Activated naive CD4-positive, alpha-beta T cell treated with Interleukin-2 at 50 U/mL for 16 hours (primary cell): ENCODE data around the gene ITGB3.
"Not testable (repeated sequence)": the region's sequence is repeated elsewhere in the genome, so short reads cannot be mapped to it uniquely, and the experiment has no call there.

Experiments used
- DNase-seq: peaks from one replicate; pipeline ENCODE4 v3.0.0-alpha.2; 2020

The ITGB3 gene

DNA sequence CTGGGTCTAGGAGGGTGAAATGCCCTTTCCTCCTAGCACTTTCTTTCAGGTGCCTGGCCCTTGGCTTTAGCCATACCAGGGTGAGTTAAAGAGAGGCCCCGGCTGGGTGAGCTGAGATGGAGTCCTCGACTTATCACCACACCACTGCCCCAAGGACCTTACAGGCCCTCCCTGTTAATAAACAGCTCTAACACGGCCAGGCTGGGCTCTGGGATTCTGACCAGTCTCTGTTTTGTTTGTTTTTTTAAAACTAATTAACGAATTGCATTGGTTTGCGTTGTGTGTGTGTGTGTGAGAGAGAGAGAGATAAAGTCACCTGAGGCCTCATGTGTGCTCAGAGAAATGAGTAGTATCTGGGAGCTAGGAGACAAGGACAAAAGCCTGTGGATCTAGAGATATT lies 30.2 kb upstream of the ITGB3 start:
- no peak for DNase-seq

DNA sequence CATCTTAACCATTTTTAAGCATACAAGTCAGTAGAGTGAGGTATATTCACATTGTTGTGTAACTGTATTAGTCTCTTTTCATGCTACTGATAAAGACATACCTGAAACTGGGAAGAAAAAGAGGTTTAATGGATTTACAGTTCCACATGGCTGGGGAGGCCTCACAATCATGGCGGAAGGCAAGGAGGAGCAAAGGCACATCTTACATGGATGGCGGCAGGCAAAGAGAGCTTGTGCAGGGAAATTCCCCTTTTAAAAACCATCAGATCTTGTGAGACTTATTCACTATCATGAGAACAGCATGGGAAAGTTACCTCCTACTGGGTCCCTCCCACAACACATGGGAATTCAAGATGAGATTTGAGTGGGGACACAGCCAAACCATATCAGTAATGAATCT lies 29.6 kb upstream of the ITGB3 start:
- DNase-seq: not testable (repeated sequence)

DNA sequence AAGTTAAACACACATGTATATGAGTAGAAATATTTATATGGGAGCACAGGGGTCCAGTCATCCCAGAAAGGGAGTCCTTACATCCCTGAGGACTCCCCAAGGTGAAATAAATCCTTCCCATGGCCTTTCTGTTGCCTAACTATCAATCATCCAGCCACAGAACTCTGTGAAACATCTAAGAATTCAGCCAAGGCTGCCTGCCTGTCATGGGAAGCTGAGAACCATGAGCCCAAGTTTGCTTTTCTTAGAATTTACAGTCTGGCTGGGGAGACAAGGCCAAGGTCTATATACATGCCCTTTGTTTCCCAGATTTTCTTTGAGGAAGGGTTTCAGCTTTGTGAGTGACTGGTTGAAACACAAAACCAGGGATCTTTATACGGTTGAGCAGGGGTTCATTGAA lies 28.7 kb upstream of the ITGB3 start:
- DNase-seq: no peak

- no peak for DNase-seq
These were observed 28.2 kb upstream of the ITGB3 start for GRCh38 chr17:47225436-47225858.

- no peak for DNase-seq
These were observed 27.5 kb upstream of the ITGB3 start for GRCh38 chr17:47225911-47226688.

GRCh38 chr17:47227862-47228261 lies 25.8 kb upstream of the ITGB3 start:
- no peak for DNase-seq

DNA sequence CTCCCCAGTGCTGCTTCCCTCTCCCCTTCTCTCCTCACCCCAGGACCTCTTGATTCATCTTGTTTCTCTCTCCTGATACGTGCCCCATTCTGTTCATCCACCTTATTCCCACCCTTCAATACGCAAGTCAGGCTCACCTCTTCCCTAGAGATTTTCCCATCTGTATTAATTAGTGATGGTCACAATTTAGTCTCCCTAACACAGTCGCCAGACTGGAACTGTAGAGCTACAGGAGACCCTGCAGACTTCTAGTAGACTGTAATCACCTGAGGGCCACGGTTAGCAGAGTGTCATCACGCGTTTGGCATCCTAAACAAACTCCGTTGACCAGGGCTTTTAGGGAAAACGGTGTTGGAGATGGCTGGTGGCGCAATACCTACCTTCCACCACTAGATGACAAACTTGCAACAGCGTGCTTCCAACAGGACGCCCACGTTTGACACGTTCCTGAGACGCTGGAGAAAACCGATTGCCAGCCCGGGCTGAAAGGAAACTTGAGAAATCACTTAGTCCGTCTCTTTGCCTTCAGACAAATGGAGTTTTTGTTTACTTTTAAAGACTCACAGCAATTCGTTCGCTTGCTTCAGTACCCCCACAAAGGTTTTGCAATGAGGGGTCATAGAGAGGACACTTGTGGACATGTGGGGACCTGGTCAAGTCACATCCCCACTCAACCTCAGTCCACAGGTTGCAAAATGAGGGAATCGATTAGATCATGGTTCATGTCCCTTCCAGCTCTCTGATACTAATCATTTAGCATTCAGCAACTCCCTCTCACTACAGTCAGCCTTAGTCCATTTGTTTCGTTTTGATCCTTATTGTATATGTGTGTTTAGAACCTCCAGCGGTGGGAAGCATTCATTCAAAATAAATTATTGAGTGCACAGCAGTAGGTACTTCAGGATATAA lies 23.8 kb upstream of the ITGB3 start:
- DNase-seq: peak; percentile 70

GRCh38 chr17:47230864-47231263 lies 22.8 kb upstream of the ITGB3 start:
- DNase-seq: no peak

DNA sequence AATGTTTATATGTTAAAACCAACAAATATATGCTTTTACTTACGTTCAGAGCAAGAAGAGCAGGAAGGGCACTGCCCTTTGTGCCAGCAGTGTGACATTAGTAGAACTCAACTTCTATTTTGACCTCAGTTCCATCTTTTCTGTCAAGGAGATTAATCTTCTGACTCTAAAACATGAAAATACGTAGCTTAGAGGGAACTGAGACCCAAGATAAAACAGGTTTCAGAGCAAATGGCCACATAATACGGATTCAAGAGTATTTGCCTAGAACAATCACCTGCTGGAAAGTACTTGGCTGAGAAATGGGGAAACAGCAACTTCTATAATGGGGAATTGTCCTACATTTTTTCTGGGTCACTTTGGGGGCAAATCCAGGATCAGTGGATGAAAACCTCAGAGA lies 22.3 kb upstream of the ITGB3 start:
- no peak for DNase-seq

- DNase-seq: no peak
These were observed 21.8 kb upstream of the ITGB3 start for GRCh38 chr17:47231866-47232265.

DNA sequence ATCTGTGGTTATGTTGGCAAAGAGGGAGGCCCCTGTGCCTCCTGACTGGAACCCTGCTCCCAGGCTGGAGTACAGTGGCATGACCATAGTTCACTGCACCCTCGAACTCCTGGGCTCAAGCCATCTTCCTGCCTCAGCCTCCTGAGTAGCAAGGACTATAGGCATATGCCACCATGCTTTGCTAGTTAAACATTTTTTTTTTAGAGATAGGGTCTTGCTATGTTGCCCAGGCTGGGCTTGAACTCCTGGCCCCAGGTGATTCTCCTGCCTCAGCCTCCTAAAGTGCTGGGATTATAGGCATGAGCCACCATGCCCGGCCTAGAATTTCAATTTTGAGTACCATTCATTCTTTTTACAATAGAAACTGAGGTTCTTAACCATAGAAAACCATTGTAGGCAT lies 21.2 kb upstream of the ITGB3 start:
- DNase-seq: no peak

DNA sequence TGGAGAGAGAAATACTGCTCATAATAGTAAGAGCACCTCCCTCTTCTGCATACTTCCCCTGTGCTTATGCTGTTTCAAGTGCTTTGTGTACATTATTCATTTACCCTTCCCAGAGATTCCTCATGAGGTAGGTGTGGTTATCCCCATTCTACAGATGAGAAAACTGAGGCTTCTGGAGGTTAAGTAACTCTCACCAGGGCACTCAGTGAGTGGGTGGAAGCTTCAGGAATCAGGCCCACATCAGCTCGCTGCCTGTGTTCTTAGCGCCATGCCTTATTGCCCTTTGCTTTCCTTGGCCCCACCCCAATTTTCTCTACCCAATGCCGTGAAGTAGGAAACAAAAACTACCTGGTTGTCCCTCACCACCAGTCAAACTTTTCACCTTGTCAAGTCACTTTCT lies 18.1 kb upstream of the ITGB3 start:
- DNase-seq: no peak

GRCh38 chr17:47235923-47236322 lies 17.7 kb upstream of the ITGB3 start:
- DNase-seq: no peak

DNA sequence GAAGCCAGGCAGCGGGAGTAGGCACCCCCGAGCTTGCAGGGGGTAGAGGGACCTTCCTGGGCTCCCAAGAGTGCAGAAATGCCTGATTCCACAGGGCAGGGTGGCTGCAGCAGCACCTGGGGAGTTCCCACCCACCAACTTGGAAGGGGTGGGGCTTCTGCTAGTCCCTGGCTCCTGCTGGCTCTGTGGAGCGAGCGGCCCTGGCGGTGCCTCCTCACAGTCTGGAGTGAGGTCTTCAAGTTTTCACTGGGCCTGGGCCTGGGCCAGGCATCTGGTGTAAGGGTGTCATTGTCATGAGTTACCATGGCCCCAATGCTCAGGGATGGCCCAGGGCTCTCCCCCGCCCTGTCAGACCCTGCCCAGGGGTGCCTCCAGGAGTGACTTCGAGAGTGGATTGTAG lies 15.8 kb upstream of the ITGB3 start:
- no peak for DNase-seq

DNA sequence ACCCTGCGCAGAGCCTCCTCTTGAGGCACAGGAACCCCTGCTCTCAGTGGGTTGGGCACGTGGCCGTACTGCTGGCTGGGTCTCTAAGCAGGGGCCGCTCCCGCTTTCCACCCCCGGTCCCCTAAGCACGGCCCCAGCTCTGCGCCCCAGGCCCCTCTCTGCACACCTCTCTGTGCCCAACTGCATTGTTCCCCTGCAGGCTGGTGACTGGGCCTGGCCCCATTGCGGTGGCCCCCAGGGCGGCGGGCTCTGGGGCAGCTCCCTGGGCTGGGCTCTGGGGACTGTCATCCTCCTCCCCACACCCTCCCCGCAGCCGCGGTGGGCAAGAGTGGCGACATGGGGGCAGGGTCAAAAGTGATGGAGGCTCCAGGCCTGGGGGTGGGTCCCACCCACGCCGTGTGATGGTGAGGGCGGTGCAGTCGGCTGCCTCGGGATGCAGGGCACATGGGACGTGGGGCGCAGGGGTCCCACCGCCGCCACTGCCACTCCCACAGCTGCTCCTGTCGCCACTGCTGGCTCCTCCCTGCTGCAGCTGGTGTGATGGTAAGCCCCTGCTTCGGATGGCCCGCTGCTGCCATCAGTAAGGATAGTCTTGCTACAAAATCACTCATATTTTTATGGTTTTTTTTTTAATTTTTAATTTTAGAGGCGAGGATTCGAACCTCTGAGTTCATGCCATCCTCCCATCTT lies 15.2 kb upstream of the ITGB3 start:
- DNase-seq: no peak

GRCh38 chr17:47239619-47239966 lies 14.0 kb upstream of the ITGB3 start:
- DNase-seq: no peak

- DNase-seq: no peak
These were observed 13.5 kb upstream of the ITGB3 start for GRCh38 chr17:47239967-47240651.

DNA sequence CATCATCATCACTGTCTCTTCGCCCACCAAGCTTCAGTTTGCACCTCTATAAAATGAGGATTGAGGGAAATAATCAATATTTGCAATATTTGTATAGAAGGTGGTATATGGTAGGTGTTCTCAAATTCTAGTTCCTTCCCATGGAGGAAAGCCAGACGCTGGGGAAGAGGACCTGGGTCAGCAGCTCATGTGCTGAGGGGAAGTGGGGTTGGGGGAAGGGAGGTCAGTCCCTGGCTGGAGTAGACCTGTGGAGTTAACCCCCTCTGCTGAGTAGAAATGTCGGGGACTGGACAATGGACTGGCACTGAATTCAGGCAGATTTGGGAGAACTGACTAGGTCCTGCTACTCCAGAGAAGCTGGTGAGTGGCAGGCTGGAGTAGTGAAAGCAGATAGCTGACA lies 12.8 kb upstream of the ITGB3 start:
- DNase-seq: no peak

GRCh38 chr17:47242648-47243047 lies 11.0 kb upstream of the ITGB3 start:
- DNase-seq: no peak

DNA sequence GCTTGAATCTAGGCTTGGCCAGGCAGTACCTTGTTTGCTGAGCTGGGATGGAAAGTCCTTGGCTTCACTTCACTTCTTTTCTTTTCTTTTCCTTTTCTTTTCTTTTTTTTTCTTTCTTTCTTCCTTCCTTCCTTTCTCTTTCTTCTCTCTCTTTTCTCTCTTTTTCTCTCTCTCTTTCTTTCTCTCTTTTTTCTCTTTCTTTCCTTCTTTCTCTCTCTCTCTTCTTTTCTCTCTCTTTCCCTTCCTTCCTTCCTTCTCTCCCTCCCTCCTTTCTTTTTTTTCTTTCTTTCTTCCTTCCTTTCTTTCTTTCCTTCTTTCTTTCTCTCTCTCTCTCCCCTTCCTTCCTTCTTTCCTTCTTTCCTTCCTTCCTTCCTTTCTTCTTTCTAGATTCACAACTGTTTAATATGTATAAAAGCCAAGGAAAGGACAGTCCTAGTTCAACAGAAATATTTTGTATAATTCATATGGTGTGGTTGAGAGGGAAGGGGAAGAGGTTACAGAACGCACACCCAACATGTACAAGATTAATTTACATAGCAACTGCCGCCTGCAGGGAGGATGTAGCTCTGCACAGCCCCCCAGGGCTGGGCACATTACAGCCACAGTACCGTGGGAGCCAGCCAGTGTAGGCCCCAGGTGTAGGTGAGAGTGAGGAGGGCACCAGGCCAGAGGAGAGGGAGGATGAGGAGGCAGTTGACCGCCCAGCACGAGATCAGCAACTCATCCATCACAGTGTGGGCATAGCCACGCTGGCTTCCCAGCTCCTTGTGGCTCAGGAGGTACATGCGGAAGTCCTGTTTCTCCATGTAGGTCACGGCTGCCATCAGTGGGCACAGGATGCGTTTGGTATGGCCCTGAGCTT lies 9.7 kb upstream of the ITGB3 start:
- DNase-seq: no peak

DNA sequence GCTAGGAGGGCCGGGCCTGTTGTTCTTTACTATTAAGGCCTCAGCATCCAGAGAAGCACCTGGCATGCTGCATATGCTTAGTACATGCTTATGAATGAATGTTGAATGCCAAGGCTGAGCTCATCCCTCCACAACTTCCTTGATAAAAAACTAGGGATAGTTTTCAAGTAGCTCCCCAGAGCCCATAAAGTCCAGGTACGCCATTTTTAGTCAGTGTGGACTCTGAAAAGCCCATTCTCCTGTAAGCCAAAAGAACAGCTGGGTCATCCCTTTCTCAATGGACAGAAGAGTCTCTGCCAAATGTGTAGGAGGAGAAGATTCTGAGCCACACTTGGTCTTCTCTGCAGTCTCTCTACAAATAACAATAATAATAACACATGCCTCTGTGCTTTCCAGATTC lies 8.9 kb upstream of the ITGB3 start:
- DNase-seq: no peak

GRCh38 chr17:47246120-47246519 lies 7.5 kb upstream of the ITGB3 start:
- DNase-seq: no peak
